Ramos (cell line): Measurements from ENCODE around the gene UBN2.

Experiments used
- in situ Hi-C: fragments of 300-500 bp; cut with MboI; formaldehyde crosslinking; loops from one replicate; pipeline ENCODE4 v1.14.3; 2022; ENCODE audit warnings: low sequenced_read_pairs; ENCODE audit not compliant: unreplicated experiment

The UBN2 gene

DNA sequence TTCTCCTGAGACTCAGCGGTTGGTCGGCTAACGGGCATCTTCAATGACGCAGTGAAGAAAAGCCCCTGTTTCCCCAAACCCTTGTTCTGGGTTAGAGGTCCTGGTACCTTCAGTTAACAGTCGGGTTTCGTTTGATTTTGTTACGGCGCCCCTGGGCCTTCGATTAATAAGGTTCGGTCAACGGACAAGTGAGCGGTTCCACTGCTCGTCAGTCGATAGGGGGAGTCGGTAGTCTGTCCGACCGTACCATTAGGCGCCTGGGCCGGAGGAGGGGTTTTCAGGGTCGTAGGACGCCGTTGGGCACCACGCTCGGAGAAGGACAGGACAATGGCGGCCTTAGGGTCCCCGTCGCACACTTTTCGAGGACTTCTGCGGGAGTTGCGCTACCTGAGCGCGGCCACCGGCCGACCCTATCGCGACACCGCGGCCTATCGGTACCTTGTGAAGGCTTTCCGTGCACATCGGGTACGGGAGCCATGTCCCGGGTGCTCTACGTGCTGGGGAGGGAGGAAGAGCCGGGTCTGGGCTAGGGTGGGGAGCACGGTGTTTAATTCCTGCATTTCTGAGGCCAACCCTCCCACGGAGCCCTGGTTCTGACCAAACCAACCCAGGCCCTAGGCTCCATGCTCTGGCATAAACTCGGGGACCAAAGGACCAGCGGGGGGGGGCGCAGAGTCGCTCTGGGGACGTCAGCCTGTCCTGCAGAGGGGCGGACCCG is 110.2 kb downstream of the UBN2 start, which contains the start of gene FMC1:
TSS of gene FMC1 (plus strand) at position 280 of the 718 bp plus-strand sequence. CDS start at position 328, 48 bp downstream.
- in situ Hi-C loops, result no loop called here

- in situ Hi-C loops, result no loop called here
Measured at GRCh38 chr7:139341776-139342226, 110.8 kb downstream of the UBN2 start.

DNA sequence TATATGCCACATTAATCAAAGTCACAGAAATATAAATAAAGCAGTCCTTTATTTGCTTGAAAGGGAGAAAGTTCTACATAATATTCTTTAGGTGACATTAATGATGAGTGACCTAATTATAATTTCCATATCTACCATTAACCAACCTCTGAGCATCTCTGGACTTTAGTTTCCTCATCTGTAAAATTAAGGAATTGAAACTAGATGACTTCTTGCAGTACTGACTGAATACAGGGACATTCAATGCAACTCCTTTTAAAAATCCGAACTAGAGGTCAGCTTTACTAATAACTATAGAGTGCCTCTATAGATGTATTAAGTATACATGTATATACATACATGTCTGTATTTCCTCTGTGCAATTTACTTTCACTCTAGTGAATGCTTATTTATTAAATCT is 114.0 kb downstream of the UBN2 start:
- in situ Hi-C loops, result no loop called here

DNA sequence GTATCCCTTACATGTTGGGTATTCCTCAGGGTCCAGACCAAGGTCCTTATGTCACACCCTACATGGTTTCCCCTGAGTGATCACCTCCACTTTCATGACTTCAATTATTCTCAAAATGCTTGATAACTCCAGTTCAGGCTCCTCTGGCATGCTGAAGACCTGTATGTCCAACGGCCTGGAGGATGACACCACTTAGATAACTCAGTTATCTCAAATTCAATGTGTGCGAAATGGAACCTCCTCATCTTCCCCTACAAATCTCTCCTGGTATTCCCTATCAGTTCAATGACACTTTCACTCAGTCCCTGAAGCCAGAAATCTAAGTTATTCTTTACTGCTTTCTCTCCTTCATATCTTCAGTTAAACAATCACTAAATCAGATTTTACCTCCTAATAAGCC is 120.0 kb downstream of the UBN2 start:
- in situ Hi-C loops, result loop anchor here (25.0 kb wide), 1 partner anchor 1364 kb away; no protein-coding TSS in a partner anchor

- in situ Hi-C loops, result loop anchor here (25.0 kb wide), 1 partner anchor 1367 kb away; no protein-coding TSS in a partner anchor
Measured at GRCh38 chr7:139354729-139355128, 123.7 kb downstream of the UBN2 start.

GRCh38 chr7:139355320-139355719 is 124.3 kb downstream of the UBN2 start:
- in situ Hi-C loops, result loop anchor here (25.0 kb wide), 1 partner anchor 1368 kb away; no protein-coding TSS in a partner anchor
